Spleen (tissue), 11 donors: ENCODE results near the gene PACRG. TPM values are rescaled to one million over a fixed set of nuclear protein-coding genes. Genes with fewer than 3 reads are reported as not detected.

Experiments
- DNase-seq: peaks from one replicate; pipeline ENCODE4 v3.0.0-alpha.2; 2020
- H3K27ac ChIP-seq, 8 donors: fragments of 200-600 bp; sonication (generic) in 7 of 8; 1 replicate in 4 of 8; 2 replicates in 4 of 8; pipeline versions ENCODE4 v1.5.0 to v1.8.0; 2016 to 2021; ENCODE audit warnings: inconsistent platforms in 4 of 8, mild to moderate bottlenecking in 4 of 8, moderate library complexity in 1 of 8
- H3K27me3 ChIP-seq, 7 donors: fragments of 200-600 bp; sonication (generic) in 6 of 7; replicated peaks in 1 of 7; 1 replicate in 4 of 7; 2 replicates in 3 of 7; pipeline versions ENCODE4 v1.5.0 to v1.8.0; 2016 to 2021; ENCODE audit warnings: inconsistent platforms in 3 of 7, mild to moderate bottlenecking in 1 of 7
- H3K36me3 ChIP-seq, 6 donors: fragments of 200-600 bp; sonication (generic) in 5 of 6; 1 replicate in 4 of 6; 2 replicates in 2 of 6; pipeline versions ENCODE4 v1.5.0 to v1.8.0; 2016 to 2021; ENCODE audit warnings: inconsistent platforms in 2 of 6
- H3K4me1 ChIP-seq, 6 donors: fragments of 200-600 bp; sonication (generic) in 5 of 6; 1 replicate in 3 of 6; 2 replicates in 3 of 6; pipeline versions ENCODE4 v1.5.0 to v1.8.0; 2016 to 2021; ENCODE audit warnings: inconsistent platforms in 3 of 6
- H3K4me3 ChIP-seq, 8 donors: fragments of 200-600 bp; sonication (generic) in 7 of 8; 1 replicate in 4 of 8; 2 replicates in 4 of 8; pipeline versions ENCODE4 v1.5.0 to v1.8.0; 2016 to 2021; ENCODE audit warnings: inconsistent platforms in 4 of 8, mild to moderate bottlenecking in 4 of 8, moderate library complexity in 2 of 8
- H3K9me3 ChIP-seq, 8 donors: fragments of 200-600 bp; sonication (generic) in 7 of 8; 1 replicate in 4 of 8; 2 replicates in 4 of 8; pipeline versions ENCODE4 v1.5.0 to v1.8.0; 2016 to 2021; ENCODE audit warnings: inconsistent platforms in 4 of 8
- CTCF ChIP-seq, 11 experiments: fragments of 200-600 bp in 7 of 11; fragments of 450-650 bp in 4 of 11; sonication (generic) in 4 of 11; IDR thresholded peaks in 8 of 11; conservative IDR thresholded peaks in 3 of 11; 1 replicate in 7 of 11; 2 replicates in 4 of 11; pipeline versions ENCODE4 v1.4.0 to v1.8.0; 2016 to 2021; ENCODE audit warnings: antibody characterized with exemption in 11 of 11, inconsistent platforms in 4 of 11, mild to moderate bottlenecking in 1 of 11
- POLR2A ChIP-seq, 3 donors: fragments of 450-650 bp; IDR thresholded peaks; one replicate each; pipeline ENCODE4 v1.5.1; 2017; ENCODE audit warnings: antibody characterized with exemption in 3 of 3, mild to moderate bottlenecking in 1 of 3
- POLR2AphosphoS5 ChIP-seq, 3 donors: sonication (generic); formaldehyde crosslinking; IDR thresholded peaks; one replicate each; pipeline ENCODE4 v1.5.1; 2017; ENCODE audit warnings: antibody characterized with exemption in 3 of 3
- WGBS, 5 donors: extraction: QIAGEN DNeasy Blood & Tissue Kit in 3 of 5; methylation state at CpG; one replicate each; pipeline versions ENCODE4 v1.1.5 to v1.1.7; 2013 to 2018; 5-methylcytosine and 5-hydroxymethylcytosine counted together
- intact Hi-C: fragments of 100-400 bp; cut with DNase I; formaldehyde crosslinking; loops from one replicate; pipeline ENCODE4 v1.15.0; 2023; ENCODE audit warnings: low total_unique reads
- polyA plus RNA-seq, 3 donors: library from polyadenylated mRNA; stranded (reverse); fragments of 200-250 nt; gene quantifications; one replicate each; pipeline ENCODE4 v1.2.1, GENCODE V29; 2013
- total RNA-seq, 7 donors: library from RNA; depleted of rRNA in 3 of 7; stranded (reverse); fragments of >200 nt in 3 of 7; fragmentation: NEBNext Ultra II Directional in 4 of 7; extraction: Animal tissue kit (Norgen Biotek cat#: 25700) in 4 of 7; gene quantifications; one replicate each; pipeline versions ENCODE4 v1.1.0 to v1.2.1, GENCODE V29; 2016 to 2021
- donor health status: healthy with polysubstance abuse.
- donor health status: DM: no; HTN: no; CAD: no; lungs with moderate emphysema.
- donor health status: DM: no; HTN: no; CAD: no.
- donor health status: Bipolar disorder and iron deficiency.
- donor health status: healthy.
- donor health status: DM: no; HTN: no; CAD: no.
- donor health status: DM: yes; HTN: yes; CAD: no.

Gene PACRG
- total and polyA plus RNA-seq, 10 donors: 0.32 to 2.0 (median 1.0) TPM; not detected in 5

- Histone ChIP-seq H3K9me3 (no peaks in the 10 kb centered on the region), H3K4me3 (no peak overlapping the region), H3K36me3 (no peaks in the 10 kb centered on the region), H3K27me3 (peaks cover 0 to 21% (median 0%) of the 10 kb centered on the region in 7 donors), H3K27ac (no peak overlapping the region), H3K4me1 (peaks cover 0 to 16% (median 11%) of the 10 kb centered on the region in 6 donors)
- WGBS, 5 donors: 86 to 96% (median 93%) methylated on average over 8 of the region's 8 CpGs
- TF ChIP-seq POLR2A (IDR thresholded peaks at IDR 0.05) (no peak), CTCF (IDR thresholded peaks at IDR 0.05 in 8 of 11, conservative IDR thresholded peaks at IDR 0.05 in 3 of 11) (no peak)
- intact Hi-C loops: no loop called here
- no peak for DNase-seq
Observed at GRCh38 chr6:163263196-163263595, 535.4 kb downstream of the PACRG start.

GRCh38 chr6:163263998-163264661 is 536.4 kb downstream of the PACRG start:
- Histone ChIP-seq H3K4me1 (peaks cover 0 to 16% (median 11%) of the 10 kb centered on the region in 6 donors), H3K27ac (no peak overlapping the region), H3K9me3 (no peaks in the 10 kb centered on the region), H3K27me3 (peaks cover 0 to 21% (median 0%) of the 10 kb centered on the region in 7 donors), H3K36me3 (no peaks in the 10 kb centered on the region), H3K4me3 (no peak overlapping the region)
- intact Hi-C loops: no loop called here
- DNase-seq: no peak
- TF ChIP-seq CTCF (IDR thresholded peaks at IDR 0.05 in 8 of 11, conservative IDR thresholded peaks at IDR 0.05 in 3 of 11) (no peak), POLR2A (IDR thresholded peaks at IDR 0.05) (no peak), POLR2AphosphoS5 (IDR thresholded peaks at IDR 0.05) (no peak)
- 92 to 96% (median 94%) methylated on average over 13 of the region's 13 CpGs for WGBS, 5 donors

- no peak for DNase-seq
- intact Hi-C loops: no loop called here
- H3K4me3 ChIP-seq: no peak overlapping the region
- peaks cover 0 to 15% (median 11%) of the 10 kb centered on the region in 6 donors for H3K4me1 ChIP-seq
- no peaks in the 10 kb centered on the region for H3K9me3 ChIP-seq
- 75 to 89% (median 78%) methylated on average over 6 of the region's 6 CpGs for WGBS, 5 donors
- no peak overlapping the region for H3K27ac ChIP-seq
- H3K27me3 ChIP-seq: peaks cover 0 to 18% (median 0%) of the 10 kb centered on the region in 7 donors
- TF ChIP-seq CTCF (IDR thresholded peaks at IDR 0.05 in 8 of 11, conservative IDR thresholded peaks at IDR 0.05 in 3 of 11) (no peak), POLR2A (IDR thresholded peaks at IDR 0.05) (no peak), POLR2AphosphoS5 (IDR thresholded peaks at IDR 0.05) (no peak)
- no peaks in the 10 kb centered on the region for H3K36me3 ChIP-seq
Observed at GRCh38 chr6:163264662-163265035, 536.9 kb downstream of the PACRG start.

GRCh38 chr6:163281634-163282033 is 553.9 kb downstream of the PACRG start:
- TF ChIP-seq POLR2AphosphoS5 (IDR thresholded peaks at IDR 0.05): no peak
- no peak for TF ChIP-seq POLR2A (IDR thresholded peaks at IDR 0.05)
- no peak for TF ChIP-seq CTCF (IDR thresholded peaks at IDR 0.05 in 8 of 11, conservative IDR thresholded peaks at IDR 0.05 in 3 of 11)
- H3K9me3 ChIP-seq: no peaks in the 10 kb centered on the region
- H3K36me3 ChIP-seq: no peaks in the 10 kb centered on the region
- intact Hi-C loops: no loop called here
- H3K27me3 ChIP-seq: no peaks in the 10 kb centered on the region
- no peak overlapping the region for H3K4me3 ChIP-seq
- WGBS, 5 donors: 68 to 76% (median 72%) methylated on average over 1 of the region's 1 CpG
- H3K4me1 ChIP-seq: no peaks in the 10 kb centered on the region
- H3K27ac ChIP-seq: no peak overlapping the region
- DNase-seq: no peak
